NCI-H1436 treated with DMSO at 0.1 percent for 48 hours (cell line): ENCODE data around the gene CIB4.

Source experiments
- DNase-seq: peaks from one replicate; lab custom pipeline; 2025; lab: John Stamatoyannopoulos, UW

CIB4 gene

DNA sequence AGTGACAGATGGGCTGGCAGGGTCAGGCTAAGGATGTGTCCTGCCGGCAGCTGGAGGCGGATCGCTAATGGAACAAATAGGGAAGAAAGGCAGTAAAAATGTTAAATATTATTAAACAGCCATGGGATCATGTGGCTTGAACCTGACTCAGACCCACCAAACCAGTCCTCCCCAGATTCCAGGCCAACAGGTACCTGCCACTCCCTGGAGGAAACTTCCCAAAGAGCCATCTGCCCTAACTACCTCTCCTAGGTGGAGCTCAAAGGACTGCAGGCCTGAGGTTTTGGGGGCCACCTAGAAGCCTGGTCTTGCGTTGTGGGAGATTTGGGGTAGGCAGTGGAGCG is 34.3 kb downstream of the CIB4 start:
- no peak for DNase-seq

DNA sequence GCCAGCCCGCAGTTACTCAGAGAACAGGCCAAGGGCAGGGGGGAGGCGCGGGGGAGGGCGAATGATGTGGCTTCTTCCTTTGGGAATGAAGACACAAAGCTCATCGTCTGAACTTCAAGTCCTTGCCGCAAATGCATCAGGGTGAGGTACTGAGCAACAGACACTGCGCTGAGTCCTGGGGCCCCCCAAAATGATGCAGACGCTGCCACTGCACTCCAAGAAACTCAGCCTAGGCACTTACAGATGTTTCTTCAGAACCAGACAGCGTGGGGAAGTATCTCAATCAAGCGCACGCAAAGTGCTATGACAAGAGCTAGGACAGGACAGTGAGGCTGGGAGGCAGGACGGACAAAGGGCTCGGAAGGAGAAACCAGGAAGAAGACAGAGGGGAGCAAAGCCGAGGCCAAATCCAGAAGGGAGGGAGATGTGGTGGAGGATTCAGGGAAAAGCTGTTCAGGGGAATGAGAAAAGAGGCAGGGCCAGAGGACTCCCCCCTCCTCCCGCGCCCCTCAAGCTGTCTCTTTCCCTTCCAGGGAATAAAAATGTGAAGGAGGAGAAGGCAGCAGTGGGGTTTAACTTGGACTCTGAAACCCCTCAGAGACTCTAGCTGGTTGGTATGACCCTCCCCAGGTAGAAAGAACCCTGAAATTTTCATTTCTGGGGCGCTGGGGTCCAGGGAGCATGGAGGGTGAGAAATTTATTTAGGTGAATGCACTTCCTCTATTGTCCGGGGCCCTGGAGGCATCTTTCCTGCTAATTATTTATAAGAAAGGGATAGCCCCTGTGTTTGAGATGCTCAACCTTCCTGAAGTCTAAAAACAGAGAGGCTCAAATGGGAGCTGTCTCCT is 34.9 kb downstream of the CIB4 start:
- DNase-seq, result no peak

DNA sequence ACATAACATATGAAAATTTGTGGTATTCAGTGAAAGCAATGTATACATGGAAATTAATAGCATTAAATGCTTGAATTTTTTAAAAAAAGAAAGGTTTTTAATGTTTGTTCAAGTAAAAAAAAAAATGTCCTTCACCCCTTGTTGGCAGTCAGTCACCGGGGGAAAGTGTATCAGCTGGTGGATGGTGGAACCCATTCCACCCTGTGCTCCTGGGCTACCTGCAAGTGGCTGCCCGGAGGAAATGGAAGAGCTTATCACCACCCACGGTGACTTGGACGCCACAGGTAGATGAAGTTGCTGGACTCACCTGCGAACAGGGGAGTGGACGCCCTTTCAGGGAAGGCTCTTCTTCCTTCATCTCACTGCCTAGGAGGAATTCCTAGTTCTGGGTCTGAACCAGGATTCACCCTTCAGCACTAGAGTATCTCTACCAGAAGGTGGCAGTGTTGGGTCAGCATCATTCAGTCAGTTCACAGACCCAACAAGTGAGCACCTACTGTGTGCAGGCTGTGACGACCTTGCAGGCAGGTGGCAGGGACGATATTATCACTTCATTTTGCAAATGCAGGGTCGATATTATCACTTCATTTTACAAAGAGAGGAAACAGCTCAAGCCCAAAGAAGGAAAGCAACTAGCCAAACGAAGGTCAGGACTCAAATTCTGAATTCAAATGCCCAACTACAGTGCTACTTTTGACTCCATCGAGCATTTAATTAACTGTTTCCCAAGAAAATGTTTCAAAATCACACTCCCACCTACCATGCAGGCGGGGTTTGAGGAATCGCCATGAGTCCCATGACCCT is 35.8 kb downstream of the CIB4 start:
- DNase-seq, result no peak

DNA sequence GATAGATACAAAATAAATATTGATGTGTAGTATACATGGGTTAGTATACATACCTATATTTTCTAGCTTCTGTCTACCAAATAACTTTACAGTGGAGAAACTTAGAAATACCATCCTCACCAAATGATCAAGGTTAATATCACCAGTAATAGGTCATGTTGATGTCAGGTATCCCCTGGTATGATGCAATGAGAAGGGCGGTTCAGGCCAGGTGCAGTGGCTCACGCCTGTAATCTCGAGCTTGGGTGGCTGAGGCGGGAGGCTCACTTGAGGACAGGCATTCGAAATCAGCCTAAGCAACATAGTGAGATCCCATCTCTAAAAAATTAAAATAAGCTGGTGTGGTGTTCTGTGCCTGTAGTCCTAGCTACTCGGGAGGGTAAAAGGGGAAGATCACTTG is 38.6 kb downstream of the CIB4 start:
- DNase-seq, result no peak

DNA sequence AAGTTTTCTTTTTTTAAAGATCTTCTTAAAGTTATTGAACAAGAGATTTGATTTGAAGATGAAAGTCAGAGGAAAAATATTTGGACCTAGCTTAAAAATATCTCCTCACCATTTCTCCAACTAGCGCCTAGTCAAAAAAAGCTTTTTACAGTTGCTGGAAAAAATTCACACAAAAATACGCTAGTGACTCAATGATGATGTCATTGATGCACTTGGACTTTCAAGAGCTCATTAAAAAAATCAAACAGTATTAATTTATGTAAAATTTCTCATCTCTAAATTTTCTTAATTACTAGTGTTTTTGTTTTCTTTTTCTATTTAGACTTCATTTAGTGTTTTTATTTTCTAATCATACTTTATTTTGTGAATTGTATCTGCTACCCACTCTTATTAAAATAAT is 41.8 kb downstream of the CIB4 start:
- DNase-seq, result no peak

DNA sequence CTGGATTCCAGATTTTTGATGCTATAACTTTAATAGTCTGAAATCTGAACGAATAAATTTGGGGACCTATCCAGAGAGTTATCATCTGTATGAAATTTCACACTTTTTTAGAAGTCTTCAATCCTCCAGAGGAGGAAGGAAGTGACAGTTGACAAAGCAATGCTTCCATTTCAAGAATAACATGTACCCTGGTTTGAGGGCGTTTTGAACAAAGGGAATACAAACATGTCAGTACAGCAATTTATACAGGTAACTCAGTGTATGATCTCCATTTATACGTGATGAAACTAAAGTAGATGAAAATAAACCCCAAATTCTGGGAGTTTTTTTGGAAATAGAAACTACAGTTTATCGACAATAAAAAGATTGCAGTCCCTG is 42.2 kb downstream of the CIB4 start:
- DNase-seq, result no peak

DNA sequence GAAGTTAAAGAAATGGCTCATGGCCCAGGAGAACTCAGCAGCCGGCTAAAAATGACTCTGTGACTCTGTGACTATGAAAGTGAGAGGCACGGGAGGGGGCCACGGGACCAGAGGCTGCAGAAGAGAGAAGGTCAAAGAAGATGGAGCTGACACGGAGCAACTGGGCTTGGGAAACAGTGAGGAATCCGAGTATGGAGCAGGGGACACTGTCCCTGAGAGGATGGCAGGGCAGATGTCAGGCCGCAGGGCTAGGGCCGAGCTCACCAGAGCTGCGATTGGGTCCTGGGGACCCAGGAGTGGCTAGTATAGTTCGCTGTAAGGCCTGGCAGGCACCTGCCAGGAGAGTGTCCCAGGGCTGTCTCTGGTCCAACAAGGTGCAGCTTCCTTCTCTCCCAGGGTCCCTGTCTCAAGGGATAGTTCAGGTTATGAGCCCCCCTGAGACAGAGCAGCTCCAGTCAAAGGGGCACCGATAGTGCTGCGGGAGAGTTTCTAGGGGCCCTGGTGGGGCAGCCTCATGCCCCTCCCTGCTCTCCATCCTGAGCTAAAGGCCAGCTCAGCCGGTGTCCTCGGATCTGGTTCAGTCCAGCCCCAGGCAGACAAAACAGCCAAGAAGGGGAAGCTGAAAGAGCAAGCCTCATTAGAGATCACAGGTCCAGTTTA is 42.7 kb downstream of the CIB4 start:
- no peak for DNase-seq

DNA sequence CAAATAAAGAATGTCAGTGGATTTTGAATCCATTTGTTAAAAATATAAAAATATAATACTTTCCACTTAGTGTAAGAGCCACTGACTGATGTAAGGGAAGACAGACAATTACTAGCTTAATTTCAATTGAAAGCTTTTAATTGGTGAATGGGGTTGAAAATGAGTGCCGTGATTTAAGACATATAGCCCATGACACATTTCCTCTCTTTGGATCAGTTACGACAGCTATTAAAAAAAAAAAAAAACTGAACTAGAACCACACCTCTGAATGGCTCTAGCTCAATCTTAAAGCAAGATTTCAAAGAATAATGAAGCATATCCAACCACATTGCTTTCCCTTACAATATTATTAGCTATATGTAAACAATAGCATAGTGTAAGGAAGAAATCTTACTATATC is 44.0 kb downstream of the CIB4 start:
- no peak for DNase-seq

DNA sequence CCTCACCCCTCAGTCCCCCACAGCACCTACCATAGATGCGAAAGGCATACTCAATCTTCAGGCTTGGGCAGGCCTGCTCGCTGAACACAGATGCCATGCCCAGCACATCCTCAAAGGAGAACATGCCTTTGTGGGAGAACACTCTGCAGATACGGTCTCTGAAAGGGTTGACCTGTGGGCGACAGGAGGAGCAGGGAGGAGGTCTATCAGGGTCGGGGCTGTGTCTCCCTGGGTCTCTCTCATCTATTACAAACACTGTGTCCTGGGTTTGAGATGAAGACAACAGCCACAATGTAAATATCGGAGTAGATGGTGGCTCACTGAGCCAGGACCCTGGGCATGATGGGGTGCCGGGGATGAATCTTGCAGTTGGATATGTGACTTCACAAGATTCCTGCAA is 46.0 kb downstream of the CIB4 start:
- DNase-seq, result no peak

DNA sequence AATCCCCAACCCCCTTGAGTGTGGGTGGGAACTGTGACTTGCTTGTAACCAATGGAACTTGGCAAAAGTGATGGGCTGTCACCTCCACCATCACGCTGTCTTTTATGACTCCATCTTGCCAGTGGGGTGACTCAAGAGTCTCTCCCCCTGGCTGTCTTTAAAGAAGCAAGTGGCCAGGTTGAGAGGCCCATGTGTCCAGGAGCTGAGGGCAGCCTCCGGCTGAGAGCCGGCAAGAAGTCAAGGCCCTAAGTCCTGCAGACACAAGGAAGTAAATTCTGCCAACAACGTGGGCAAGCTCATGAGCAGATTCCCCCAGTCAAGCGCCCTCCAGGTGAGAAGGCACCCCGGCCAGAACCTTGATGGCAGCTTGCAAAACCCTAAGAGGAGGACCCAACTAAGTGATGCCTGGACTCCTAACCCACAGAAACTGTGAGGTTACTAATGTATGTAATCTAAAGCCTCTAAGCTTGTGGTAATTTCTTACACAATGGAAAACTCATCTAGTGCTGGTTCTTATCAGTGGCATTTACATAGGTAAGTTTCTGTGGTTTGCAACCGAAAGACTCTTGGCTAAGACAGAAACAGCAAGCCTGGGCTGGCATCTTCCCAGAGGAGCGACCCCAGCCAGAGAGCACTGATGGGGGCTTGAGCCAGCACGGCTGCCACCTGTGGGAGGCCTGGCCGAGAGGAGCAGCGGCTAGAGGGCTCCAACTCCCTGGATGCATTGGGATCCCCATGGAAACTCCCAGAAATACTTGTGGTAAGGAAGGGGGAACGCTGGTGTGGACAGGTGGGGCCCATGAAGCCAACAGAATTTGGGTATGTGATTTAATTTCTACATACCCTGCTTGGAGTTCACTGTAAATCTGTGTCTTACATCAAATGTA is 49.3 kb downstream of the CIB4 start:
- no peak for DNase-seq

DNA sequence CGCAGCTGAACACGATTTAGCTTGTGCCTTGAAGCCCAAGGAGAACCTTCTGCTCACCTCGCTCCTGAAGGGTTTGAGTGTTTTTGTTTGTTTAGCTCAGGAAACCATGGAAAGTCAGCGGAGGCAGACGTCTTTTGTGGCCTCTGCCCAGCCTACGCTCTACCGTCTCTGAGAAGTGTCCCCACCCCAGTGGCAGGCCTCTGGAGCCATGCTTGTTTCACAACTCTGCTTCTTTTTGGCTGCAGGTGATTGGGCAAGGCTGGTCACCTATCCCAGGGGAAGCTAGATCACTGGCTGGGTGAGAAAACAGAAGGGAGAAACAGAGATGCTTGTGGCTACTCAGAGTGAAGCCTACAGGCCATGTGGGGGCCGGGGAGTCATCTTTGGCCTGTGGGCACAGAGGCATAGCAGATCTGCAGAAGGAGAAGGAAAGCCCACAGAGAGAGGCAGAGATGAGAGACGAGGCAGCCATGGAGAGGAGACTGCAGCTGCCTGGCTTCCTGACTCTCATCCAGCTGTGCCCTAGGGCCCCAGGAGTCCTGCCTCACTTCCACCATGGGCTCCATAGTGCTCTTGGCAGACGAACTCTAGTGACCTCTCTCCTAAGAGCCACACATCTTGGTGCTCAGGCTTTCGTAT is 50.1 kb downstream of the CIB4 start:
- no peak for DNase-seq

DNA sequence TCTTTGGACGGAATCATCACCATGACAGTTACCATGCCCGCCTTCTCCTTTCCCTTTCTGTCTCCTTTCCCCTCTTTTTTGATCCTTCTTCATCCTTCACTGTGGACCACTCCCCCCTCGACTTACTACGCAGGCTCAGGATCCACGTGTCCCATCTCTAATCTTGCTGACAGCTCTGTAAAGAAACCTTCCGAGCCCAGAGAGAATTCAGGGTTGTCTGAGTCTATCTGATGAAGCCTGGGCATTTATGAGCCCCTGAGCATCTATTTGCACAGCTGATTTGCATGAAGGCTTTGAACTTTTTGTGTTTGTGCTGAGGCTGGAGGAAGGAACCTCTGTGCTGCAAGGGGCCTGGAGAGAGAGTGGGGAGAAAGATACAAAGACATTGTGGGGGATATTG is 50.7 kb downstream of the CIB4 start:
- DNase-seq, result no peak

DNA sequence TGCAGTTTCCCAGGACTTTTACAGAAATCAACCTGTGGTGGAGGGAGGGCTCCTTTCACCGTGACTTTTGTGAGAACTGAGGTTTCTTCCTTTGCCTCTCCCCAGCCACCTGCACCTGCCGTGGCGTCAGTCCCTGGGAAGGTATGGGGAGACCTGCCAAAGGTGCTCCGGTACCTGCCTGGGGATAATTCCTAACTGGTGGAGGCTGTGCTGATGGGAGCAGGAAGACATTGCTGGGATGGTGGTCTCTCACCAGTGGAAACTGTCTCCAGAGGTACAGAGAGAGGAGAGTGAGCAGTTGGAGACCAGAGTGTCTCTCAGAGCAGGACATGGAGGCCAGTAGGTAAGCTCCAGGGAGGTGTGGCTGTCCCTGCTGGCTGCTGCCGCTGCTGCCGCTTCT is 52.6 kb downstream of the CIB4 start:
- DNase-seq, result no peak

DNA sequence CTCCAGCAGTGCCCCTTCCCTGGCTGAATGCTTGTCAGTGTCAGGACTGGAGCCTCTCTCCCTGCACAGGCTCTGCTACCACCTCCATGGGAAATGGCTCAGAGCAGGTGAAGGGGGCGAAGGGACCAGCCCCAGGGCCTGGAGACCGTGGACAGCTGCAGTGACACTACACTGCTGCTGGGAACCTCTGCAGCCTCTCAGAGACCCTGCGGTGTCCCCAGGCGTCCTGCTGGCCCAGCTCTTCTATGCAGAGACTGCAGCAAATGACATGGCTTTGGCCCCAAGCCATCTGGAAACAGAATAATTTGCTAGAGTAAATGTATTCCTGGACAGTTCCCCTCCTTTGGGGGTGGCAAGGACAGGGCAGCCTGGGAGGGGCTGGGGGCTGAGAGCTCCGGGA is 53.2 kb downstream of the CIB4 start:
- DNase-seq, result no peak

DNA sequence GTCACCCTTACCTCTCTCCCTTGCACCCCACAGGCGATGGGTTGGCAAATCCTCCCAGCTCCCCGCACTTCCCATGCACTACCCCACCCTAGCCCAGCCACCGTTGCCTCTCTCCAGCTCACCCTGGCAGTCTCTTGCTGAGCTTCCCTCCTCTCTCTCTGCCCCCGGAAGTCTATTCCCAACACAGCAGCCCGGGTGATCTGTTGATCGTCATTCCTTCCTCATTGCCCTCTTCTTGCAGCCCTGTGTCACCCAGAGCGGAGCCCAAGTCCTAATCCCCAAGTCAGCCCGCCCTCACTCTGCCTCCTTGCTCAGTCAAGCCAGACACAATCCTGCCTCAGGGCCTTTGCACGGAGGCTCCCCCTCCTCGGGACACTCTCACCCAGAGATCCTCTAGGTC is 55.2 kb downstream of the CIB4 start:
- DNase-seq, result no peak

DNA sequence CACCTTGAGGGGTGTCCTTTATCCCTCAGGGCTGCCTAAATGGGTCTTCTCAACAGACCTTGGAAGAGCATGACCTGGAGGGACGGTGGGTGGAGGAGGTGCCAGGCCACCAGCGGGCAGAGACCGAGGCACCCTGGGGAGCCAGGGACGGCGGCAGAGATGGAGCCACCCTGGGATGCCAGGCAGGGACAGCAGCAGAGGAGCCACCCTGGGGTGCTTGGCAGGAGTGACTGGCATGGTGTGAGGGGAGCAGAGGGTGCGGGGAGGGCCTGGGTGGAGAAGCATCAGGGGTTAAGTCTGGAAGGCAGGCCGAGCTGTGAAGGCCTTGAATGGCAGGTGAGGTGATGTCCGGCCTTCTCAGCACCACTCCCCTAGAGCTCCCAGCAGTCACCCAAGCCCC is 56.1 kb downstream of the CIB4 start:
- no peak for DNase-seq

DNA sequence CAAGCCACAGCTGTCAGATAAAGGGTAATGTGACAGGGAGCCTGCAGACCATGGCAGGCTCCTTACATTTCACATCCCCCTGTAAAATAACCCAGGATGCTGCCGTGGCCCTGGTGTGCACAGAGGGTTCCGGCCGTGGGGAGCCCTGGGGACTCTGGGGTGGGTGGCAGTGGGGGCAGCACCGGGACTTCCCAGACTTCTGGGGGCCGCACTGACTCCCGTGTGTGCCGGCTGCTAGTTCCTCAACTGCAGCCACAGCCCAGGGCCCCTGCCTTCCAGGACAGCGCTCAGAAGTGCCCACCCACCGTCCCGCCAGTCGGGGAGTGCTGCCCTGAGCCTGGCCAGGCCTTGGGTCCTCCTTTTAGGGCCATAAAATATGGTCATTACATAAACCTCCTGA is 56.5 kb downstream of the CIB4 start:
- DNase-seq, result no peak

DNA sequence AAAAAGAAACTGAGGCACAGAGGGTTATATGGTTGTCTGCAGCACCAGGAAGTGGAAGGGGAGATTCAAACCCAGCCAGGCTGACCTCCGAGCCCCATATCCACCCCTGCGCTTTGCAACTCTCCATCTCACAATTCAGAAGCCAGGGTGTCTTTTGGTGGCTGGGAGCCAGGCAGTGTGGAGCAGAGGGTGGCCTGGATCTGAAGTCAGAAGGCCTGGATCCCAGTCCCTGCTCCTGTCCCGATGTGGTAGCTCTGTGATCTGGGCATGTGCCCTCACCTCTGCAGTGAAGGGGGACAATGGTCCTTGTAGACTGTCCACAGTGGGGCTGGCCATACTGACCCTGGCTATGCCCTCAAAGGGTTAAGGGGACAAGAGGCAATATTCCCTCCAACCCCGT is 57.0 kb downstream of the CIB4 start:
- no peak for DNase-seq

DNA sequence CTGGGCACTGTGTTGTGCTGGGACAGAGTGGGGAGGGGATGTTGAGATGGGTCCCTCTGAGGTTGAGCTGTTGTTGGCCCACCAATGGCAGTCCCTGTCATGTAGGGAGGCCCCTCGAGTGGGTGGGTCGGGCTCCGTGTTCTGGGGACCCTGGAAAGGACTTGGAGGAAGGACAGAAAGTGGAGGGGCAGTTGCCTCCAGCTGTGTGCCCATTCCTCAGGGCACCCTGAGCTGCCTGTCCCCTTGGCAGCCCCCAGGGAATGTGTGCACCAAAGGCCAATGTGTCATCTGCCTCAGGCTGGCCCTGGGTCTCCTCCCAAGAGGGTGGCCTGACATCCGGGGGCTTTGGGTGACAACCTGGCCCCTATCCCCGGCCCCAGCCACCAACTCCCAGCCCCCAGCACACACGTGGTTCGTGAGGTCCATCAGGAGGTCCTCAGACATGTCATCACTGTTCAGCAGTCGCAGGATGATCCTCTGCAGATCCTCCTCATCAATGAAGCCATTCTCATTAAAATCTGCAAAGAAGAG is 57.7 kb downstream of the CIB4 start:
- no peak for DNase-seq

DNA sequence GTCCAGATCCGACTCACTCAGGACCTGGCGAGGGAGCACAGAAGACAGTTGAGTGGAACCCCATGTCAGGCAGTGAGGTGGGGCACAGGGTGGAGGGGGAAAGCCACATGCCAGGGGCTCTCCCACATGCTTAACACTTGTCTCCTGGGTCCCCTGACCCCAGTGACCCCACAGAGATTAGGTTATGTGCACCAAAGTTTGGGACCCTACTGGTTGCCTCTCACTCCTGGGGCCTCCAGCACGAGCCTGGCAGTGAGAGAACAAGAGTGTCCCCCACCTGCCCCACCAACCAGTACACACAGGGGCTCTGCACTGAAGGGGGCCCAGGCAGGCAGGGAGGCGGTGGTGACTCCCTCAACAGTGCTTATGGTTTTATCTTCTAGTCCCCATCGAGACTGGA is 58.3 kb downstream of the CIB4 start:
- no peak for DNase-seq
